HK-2 (cell line): ENCODE results near the gene RBM19.

ENCODE experiments used
- DNase-seq: peaks from one replicate; pipeline ENCODE4 v3.0.0-alpha.2; 2018; ENCODE audit not compliant: unreplicated experiment

The RBM19 gene

GRCh38 chr12:113955109-113955970 lies 10.8 kb downstream of the RBM19 start:
- peak; percentile 32 for DNase-seq

GRCh38 chr12:113954547-113954946 lies 11.6 kb downstream of the RBM19 start:
- DNase-seq, result no peak

GRCh38 chr12:113950873-113951272 lies 15.3 kb downstream of the RBM19 start:
- DNase-seq, result no peak

- no peak for DNase-seq
Observed at GRCh38 chr12:113949321-113950305, 16.5 kb downstream of the RBM19 start.

GRCh38 chr12:113948151-113948914 lies 17.8 kb downstream of the RBM19 start:
- no peak for DNase-seq

- DNase-seq, result no peak
Observed at GRCh38 chr12:113946175-113946574, 19.9 kb downstream of the RBM19 start.

GRCh38 chr12:113945174-113946173 lies 20.7 kb downstream of the RBM19 start:
- no peak for DNase-seq

- no peak for DNase-seq
Observed at GRCh38 chr12:113942209-113942608, 23.9 kb downstream of the RBM19 start.

GRCh38 chr12:113941208-113941486 lies 25.0 kb downstream of the RBM19 start:
- DNase-seq, result no peak

- DNase-seq, result no peak
Observed at GRCh38 chr12:113940357-113941207, 25.5 kb downstream of the RBM19 start.

GRCh38 chr12:113939867-113940266 lies 26.3 kb downstream of the RBM19 start:
- DNase-seq, result no peak

GRCh38 chr12:113938471-113938870 lies 27.7 kb downstream of the RBM19 start:
- no peak for DNase-seq

GRCh38 chr12:113936460-113936859 lies 29.7 kb downstream of the RBM19 start:
- no peak for DNase-seq

- DNase-seq, result no peak
Observed at GRCh38 chr12:113935459-113935858, 30.7 kb downstream of the RBM19 start.

GRCh38 chr12:113934946-113935345 lies 31.2 kb downstream of the RBM19 start:
- DNase-seq, result no peak

GRCh38 chr12:113934060-113934814 lies 31.9 kb downstream of the RBM19 start:
- DNase-seq, result no peak

GRCh38 chr12:113933201-113933786 lies 32.8 kb downstream of the RBM19 start:
- DNase-seq, result no peak

GRCh38 chr12:113932381-113933196 lies 33.5 kb downstream of the RBM19 start:
- DNase-seq, result no peak
